ENCODE measurements around the gene SYNJ1.
"Not testable (repeated sequence)": the region's sequence is repeated elsewhere in the genome, so short reads cannot be mapped to it uniquely, and the experiment has no call there.

Gene SYNJ1

DNA sequence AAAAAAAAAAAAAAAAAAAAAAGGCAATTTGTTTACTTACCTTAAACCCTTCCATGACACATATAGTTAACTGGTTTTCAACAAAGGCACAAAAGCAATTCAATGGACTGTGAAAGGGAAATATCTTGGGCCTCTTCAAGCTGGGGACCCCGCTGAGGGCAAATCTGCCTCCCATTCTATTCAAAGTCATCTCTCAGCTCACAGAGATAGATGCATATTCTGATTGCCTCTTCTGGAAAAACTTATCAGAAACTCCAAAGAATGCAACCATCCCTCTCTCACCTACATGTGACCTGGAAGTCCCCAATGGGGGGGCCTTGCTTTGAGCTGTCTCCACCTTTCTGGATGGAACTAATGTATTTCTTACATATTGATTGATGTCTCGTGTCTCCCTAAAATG is 12.1 kb upstream of the SYNJ1 start:
- no peak for DNase-seq (ENCODE audit: low read depth, low spot score)

DNA sequence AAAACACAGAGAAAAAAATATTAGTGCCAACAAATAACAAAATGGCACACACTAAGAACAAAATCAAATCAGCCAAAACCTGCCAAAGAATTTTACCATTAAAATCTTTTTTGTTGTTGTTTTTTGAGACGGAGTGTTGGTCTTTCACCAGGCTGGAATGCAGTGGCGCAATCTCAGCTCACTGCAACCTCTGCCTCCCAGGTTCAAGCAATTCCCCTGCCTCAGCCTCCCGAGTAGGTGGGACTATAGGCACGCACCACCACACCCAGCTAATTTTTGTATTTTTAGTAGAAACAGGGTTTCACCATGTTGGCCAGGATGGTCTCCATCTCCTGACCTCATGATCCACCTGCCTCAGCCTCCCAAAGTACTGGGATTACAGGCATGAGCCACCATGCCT is 8.3 kb upstream of the SYNJ1 start:
- DNase-seq (ENCODE audit: low read depth, low spot score), result not testable (repeated sequence)

DNA sequence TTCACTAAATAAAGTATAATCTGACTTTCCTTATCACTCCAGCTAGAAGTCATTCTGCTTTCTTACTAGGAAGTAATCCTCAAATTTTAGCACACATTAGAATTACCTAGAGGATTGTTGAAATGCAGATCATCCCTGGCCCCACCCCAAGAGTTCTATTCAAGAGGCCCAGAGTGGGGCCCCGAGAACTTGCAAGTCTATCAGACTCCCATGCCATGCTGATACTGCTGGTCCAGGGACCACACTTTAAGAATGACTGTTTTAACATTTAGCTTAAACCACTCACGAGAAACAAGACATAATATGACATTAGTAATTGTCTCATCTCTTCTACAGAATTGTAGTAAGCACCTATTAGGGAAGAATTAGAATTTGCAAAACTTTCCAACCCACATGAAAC is 7.7 kb upstream of the SYNJ1 start:
- DNase-seq (ENCODE audit: low read depth, low spot score), result no peak

DNA sequence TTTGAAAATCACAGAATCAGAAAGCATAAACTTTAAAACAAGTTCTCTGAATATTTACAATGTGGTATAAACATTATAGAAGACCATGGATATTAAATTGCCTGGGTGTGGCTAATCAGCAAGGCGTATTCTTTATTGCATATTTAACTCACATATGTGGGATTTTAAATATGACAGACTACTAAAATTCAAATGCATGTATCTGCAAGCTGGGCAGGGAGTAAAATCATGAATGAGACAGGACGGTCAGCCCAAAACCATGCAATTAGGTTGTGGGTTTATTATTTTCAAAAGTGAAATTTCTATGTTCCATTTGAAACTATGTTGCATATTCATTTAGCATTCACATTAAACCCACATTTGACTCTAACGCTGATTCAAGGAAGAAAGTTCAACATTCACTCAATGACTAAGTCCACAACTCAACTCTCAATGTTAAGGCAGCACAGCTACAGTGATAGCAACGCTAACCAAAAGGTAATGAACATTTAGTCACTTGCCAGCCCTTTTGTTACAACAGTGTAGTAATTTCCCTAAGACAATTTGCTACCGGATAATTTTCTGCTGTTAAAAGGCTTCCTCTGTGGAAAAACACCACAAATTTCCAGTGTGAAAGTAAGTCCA is 6.3 kb upstream of the SYNJ1 start:
- DNase-seq (ENCODE audit: low read depth, low spot score), result no peak

DNA sequence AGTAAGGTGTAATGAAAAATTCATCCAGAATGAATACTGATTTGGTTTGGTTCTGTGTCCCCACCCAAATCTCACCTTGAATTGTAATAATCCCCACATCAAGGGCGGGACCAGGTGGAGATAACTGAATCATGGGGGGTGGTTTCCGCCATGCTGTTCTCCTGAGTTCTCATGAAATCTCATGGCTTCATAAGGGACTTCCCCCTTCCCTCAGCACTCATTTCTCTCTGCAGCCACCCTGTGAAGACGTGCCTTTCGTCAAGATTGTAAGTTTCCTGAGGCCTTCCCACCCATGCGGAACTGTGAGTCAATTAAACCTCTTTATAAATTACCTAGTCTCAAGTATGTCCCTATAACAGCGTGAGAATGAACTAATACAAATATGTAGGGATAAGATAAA is 5.5 kb upstream of the SYNJ1 start:
- DNase-seq (ENCODE audit: low read depth, low spot score), result no peak

DNA sequence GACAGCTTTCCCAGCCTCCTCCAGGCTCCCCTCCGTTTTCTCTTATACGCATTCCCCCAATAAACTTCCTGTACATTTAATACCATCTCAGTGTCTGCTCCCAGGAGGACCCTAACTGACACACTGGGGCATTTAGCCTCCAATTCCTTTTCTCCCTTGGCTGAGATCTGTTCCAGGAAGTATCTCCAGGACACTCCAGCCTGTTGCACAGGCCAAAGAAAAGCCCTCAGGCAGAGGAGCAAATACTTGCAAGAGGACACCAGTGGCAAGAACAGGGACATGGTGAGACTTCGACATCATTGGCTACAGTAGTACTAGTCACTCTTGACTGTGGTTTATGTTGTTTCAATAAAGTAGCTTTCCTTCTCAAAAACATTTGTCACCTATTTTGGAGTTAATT is 4.7 kb upstream of the SYNJ1 start:
- DNase-seq (ENCODE audit: low read depth, low spot score), result no peak

DNA sequence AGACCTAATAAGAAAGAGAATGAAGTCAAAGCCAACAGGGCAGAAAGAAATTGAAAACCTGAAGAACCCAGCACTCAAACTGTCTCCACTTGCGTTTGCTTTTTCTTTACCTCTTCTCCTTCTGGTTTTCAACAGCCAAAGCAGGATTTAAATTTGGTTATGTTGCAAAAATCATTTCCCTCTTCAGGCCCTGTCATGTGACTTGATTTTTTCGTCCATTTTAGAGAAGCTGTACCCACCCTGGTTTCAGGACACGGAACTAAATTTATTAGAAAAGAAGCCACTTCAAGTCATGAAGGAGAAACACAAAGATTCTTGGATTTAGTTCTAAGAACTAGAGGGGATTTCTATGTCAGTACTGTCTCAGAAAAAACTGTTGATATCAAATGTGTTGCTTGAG is 1.0 kb upstream of the SYNJ1 start:
- DNase-seq (ENCODE audit: low read depth, low spot score), result no peak

DNA sequence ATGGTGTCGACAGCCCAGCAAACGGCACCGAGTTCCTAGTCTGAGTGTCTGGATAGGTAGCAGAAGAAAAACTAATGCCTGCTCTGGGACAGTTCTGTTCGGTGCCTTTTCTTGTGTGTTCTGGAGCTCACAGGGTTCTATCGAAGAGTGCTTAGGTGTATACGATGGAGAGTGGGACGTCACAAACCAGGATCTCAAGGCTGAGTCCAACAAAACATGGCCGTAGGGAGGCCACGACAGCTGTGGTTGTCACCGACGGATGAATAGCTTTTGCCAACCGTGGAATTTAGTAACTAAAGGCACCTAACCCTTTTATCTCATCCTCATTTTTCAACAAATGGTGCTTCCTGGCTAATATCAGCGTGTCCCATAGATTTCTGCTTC is 635 bp upstream of the SYNJ1 start:
- DNase-seq (ENCODE audit: low read depth, low spot score), result no peak

DNA sequence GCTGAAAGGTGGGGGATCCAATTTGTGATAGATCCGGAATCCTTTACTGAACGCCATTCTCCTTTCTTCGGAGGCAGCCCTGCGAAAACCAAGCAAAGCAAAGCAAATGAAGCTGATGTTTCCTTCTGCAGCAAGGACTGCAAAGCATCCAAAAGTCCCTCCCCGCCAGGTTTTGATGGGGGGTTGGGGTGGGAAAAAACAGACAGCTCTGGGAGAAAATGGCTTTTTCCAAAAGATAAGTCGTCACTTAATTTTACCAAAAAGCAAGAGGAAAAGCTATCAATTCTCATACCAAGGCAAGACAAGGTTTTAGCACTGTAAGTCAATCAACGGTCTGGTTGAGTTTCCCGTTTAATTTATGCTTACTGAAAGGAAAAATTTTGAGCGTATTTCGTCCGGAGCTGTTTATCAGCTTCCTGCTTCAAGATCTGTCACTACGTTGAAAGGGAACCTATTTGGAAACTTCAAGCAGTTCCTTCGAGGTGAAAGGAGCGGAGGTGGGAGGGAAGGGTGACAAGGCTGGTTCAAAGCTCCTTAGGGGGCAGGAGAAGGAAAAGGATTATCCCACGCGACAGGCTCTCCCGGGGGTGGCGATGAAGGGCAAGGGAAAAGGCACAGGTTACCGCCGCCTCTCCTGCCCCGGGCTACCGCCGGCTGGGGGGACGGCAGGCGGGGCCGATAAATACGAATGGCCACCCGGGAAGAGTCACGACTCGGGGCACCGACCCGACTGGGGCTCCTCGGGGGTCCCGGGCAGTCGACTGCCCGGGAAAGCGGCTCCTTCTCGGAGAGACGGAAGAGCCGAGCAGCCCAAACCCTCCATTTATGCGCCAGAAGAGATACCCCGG is 750 bp downstream of the SYNJ1 start:
- DNase-seq (ENCODE audit: low read depth, low spot score), result no peak

DNA sequence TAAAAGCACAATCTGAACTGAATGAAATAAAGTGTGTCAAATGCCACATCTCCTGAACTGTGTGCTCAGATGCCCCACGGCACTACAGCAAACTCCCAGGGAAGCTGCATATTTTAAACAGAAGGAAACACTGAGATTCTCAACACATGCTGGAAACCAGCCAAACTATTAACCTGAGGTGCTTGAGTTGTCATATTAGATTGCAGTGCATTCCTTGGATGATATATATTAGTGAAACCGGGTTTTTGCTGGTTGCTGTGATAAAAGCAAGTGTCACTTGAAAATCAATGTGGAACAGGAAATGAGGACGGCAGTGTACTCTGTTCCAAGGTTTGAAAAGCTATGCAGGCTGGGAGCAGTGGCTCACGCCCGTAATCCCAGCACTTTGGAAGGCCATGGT is 8.7 kb downstream of the SYNJ1 start:
- DNase-seq (ENCODE audit: low read depth, low spot score), result no peak

DNA sequence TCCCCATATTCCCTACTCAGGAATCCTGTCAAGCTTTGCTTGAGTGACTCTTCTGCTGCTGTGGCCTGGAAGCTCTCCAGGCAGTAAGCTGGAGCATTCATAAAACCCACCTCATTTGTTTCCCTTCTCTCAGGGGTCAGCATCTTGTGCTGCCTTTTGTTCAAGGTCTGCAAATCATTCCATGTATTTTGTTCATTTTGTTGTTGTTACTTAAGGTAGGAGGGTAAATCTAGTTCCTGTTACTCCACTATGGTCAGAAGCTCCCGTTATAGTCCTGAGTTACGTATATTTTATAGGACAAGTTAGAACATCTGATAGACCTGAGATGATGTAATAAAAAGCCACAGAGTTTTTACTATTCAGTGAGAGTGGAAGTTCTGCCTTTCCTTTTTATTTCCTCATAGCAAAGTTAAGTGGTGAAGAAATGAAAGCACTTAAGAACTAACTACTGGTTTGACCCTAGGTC is 9.9 kb downstream of the SYNJ1 start:
- no peak for DNase-seq (ENCODE audit: low read depth, low spot score)

DNA sequence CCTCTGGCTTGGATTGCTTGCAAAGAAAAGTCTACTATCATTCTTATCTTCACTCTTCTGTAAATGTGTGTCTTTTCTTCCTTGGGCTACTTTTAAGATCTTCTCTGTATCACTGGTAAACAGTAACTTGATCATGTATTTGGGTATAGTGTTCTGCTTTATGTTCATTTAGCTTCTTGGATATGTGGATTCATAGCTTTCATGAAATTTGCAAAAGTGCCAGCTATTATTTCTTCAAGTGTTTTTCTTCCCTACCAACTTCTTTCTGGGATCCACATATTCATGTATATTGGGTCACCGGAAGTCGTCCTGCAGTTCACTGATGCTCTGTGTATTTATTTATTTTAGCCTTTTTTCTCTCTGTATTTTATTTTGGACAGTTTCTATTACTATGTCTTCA is 11.3 kb downstream of the SYNJ1 start:
- DNase-seq (ENCODE audit: low read depth, low spot score), result no peak

DNA sequence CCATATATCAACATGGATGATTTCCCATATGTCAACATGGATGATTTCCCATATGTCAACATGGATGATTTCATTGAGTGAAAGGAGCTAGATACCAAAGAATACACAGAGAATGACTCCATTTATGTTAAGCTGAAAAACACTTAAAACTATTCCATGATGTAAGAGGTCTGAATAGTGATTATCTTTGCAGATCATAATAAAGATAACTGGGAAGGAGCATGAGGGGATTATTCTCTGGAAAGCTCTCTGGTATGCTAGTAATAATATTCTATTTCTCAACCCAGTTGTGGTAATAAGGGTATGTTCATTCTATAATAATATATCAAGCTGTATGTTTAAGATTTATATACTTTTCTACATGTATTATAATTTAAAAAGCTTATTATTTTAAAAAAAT is 14.1 kb downstream of the SYNJ1 start:
- DNase-seq (ENCODE audit: low read depth, low spot score), result no peak

DNA sequence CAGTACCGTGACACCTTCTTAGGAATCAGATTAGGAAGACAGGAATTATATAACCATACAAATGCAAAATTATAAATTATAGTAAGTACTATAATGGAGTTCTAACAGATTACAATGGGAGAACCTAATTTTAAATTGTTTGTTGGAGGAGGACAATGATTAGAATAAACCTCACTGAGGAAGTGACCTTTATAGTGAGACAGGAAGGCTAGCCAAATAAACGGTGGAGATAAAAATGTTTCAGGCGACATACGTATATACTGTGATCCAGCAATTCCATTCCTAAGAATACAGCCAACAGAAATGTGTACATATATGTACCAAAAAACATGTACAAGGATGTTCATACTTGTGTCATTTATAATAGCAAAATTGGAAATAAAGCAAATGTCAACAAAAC is 15.2 kb downstream of the SYNJ1 start:
- DNase-seq (ENCODE audit: low read depth, low spot score), result no peak

DNA sequence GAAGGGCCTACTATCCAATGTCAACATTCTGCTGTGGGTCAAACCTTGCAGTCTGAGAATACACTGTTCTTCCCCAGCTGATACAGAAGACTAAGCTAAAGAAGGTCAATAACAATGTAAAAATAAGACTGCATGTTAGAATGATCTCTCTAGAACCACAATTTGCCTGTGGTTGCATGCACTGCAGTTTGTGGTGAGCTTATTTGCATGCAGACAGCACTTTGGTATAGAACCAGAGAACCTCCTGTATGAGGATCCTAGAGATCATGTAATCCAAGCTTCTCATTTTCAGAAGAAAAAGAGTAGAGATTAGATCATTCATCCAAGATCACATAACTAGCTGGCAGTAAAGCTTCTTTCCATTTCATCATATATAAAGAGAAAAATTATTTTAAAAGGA is 15.8 kb downstream of the SYNJ1 start:
- no peak for DNase-seq (ENCODE audit: low read depth, low spot score)

DNA sequence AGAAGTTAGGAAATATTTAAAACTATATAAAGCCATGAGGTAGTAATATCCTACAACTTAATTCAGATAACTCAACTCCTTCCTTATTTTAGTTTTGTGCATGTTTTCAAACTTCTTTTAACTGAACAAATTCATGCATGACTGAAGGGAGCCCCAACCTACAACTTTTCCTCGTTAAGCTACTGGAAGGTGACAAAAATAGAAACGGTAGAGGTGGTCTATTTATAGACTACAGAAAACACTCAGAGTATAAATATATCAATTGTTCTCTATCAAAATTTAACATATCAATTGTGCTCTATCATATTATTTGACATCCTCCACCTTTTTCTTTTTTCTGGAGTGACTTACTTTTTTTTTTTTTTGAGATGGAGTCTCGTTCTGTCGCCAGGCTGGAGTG is 16.8 kb downstream of the SYNJ1 start:
- DNase-seq (ENCODE audit: low read depth, low spot score), result no peak

DNA sequence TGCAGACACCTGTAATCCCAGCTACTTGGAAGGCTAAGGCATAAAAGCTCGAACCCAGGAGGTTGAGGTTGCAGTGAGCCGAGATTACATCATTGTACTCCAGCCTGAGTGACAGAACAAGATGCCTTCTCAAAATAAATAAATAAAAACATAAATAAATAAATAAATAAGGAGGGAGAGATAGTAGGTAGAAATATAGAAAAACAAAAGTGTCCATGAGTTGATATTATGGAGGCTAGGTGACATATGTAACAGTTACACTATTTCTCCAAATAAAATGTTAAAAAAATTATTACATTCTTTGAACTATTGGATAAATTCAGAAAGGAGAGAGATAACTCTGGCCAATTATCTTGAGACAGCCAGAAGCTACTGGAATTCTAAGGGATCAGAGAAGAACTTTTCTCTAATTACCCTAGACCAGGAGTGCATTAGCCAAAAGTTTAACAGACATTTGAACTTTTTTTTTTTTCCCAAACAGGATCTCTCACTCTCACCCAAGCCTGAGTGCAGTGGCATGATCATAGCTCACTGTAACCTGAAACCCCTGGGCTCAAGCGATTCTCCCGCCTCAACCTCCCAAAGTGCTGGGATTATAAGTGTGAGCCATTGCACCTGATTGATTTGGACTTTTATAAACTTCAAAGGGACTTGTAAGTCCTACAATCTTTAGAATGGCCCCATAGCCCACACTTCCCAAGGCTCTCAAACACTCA is 17.6 kb downstream of the SYNJ1 start:
- DNase-seq (ENCODE audit: low read depth, low spot score), result no peak

DNA sequence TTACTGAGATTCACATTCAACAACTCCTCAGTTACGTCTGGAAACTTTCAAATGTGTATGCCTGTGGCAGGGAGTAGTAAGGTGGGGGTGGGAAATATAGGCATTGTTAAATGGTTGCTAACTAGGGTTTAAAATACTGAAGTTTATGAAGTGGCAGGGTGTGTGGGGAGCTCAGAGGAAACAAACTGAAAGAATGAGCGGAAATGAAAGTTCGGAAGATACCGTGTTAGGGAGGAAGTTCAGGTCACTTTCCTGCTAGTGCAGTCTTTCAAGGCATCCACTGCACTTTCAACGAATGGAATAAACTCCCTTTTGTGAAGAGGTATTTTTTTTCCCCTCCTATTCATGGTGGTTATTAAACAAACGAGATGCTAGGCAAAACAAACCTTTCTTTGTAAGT is 19.7 kb downstream of the SYNJ1 start:
- no peak for DNase-seq (ENCODE audit: low read depth, low spot score)

DNA sequence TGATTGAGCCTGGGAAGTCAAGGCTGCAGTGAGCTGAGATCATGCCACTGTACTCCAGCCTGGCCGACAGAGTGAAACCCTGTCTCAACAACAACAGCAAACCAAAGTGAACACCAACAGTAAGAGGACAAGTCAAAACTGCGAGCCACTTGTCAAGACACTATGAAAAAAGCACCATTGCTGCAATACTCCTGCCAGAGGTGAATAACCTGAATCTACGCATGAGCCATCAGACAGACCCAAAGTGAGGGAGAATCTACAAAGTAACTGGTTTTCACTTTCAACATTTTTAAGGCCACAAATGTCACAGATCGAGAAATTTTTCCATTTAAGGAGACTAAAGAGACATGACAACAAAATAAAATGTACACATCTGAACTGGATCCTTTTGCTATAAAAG is 21.9 kb downstream of the SYNJ1 start:
- no peak for DNase-seq (ENCODE audit: low read depth, low spot score)

DNA sequence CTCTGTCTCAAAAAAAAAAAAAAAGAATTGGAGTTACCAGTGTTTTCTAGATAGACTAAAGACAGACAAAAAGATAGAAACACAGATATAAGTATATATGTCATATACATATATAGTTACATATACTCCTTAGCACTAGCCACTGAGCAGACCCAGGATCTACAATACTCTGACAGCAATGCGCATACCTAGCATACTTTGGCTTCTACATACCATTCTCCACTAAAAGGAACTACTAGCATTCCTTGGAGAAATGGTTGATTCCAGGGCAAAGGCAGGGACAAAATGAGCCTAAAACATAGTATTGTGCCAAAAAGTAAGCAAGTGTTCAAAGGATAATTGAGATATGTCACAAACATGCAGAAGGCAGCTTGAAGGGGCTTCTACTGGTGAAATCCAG is 22.7 kb downstream of the SYNJ1 start:
- DNase-seq (ENCODE audit: low read depth, low spot score), result no peak

DNA sequence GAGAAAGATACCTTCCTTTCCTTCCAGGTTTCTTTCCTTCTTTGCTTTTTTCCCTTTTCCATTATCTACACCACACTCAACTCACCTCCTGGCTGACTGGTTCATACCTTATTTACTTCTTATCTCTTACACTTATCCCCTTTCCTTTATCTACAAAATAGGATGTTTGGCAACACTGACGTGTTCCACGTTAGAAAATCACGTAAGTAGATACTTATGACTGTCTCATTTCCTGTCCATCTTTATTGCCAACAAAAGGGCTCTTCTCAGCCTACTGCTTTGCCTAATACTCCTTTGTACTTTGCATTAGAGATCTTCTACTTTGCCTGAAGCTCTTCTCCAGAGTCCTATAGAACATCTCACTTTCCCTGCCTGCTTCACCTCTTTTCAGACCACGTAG is 25.1 kb downstream of the SYNJ1 start:
- no peak for DNase-seq (ENCODE audit: low read depth, low spot score)

DNA sequence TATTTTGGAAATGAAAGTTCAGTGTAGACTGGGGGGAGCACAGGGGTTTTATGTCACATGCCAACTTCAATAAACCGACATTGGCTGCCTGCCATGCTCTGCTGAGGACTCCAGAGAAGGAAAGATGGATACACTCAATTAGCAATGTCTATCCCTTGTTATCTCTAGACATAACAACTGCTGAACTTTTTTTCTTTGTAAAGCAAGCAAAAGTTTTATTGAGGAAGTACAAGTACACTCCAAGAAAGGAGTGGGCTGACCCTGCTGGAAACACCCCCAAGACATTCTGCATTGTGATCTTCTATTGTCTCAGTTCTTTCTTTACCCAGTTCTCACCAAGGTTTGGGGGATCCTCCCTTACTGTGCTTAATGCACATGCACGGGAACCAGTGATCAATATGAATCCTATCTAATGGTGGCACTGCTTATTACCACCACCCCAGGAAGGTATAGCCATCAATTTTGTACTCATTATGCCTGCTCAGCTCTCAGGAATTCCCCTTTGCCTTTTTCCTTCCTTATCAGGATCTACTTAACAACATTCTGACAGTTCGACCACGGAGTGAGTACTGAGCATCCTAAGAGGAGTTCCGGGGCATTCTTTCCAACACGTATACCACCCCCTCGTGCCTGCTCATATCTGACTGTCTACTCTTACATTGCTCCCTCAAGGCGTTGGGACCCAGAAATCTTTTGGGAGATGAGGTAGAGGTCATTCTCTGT is 28.7 kb downstream of the SYNJ1 start:
- DNase-seq (ENCODE audit: low read depth, low spot score), result no peak

Data from smooth muscle cell of the brain vasculature (primary cell).